ENCODE results near the gene CCNYL1. TPM values are rescaled to one million over a fixed set of nuclear protein-coding genes. Genes with fewer than 3 reads are reported as not detected.
A peak's percentile ranks its signal among the peaks of the same experiment; 100 is the strongest.

Gene CCNYL1
- total RNA-seq, 1 experiment from 2014 or later, result 40.7 TPM

DNA sequence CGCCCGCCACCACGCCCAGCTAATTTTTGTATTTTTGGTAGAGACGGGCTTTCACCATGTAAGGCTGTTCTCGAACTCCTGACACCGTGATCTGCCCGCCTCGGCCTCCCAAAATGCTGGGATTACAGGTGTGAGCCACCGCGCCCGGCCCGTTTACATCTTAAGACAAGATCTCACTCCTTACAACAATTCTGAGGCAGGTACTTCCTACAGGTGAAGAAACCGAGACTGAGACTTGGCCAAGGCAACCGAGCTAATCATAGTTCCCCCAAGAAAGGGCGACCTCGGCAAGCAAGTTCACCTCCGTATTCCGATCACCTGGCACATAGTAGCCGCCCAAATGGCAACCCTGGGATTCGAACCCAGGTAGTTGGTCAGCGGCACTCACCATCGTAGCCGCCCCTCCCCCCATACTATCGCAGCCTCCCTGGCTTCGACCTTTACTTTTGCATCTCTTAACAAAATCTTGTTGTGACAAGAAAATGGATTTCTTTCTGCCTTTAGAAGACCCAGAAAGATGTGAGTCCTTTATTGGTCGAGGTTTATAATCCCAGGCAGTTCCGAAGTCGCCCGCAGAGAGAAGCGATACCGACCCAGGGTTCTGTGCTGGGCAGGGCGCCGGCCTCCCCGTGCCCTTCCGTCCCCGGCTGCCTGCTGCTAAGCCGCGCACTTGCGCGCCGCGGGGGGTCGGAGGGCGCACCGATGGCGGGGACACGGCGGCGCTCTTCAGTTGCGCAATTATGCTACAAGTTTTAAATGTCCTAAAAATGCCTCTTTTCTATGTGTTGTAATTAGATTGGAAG lies 59.4 kb downstream of the CCNYL1 start:
- intact Hi-C loops (cut with micrococcal nuclease; ENCODE audit: unreplicated experiment), result no loop called here
- no TSS peak for BruUV-seq (replicated peaks)
- Histone ChIP-seq H3K4me3 (ENCODE audit: low read depth, low read length) (no peak overlapping the region; the same call in 1 of the 2 replicates), H3K36me3 (ENCODE audit: control insufficient read depth, insufficient read depth, low read length) (peaks cover 9% of the 10 kb centered on the region), H3K4me1 (peaks cover 60% of the 10 kb centered on the region), H3K9me3 (no peaks in the 10 kb centered on the region), H3K27me3 (replicated peaks; ENCODE audit: control insufficient read depth, insufficient read depth, low read length) (no peaks in the 10 kb centered on the region)
- no peaks in the 10 kb centered on the region for H3K27me3 Mint-ChIP-seq (ENCODE audit: insufficient read depth, unreplicated experiment)
- peak overlapping the region; percentile 88 for H3K27ac Mint-ChIP-seq (ENCODE audit: unreplicated experiment)
- ChIA-PET CTCF (interaction anchor here (0.8 to 1.6 kb wide), 6 partner anchors 14 to 127 kb away, joined by 3 to 5 read pairs (median 3); no protein-coding TSS in a partner anchor), POLR2A (interaction anchor here (1.3 kb wide), 1 partner anchor 49 kb away, joined by 8 read pairs; no protein-coding TSS in a partner anchor)
- peaks cover 41% of the 10 kb centered on the region for H3K4me1 Mint-ChIP-seq (ENCODE audit: low read depth, unreplicated experiment)
- H3K9me3 Mint-ChIP-seq (ENCODE audit: unreplicated experiment), result no peaks in the 10 kb centered on the region
- DNase-seq, result no peak
- peak overlapping the region; percentile 96 for H3K4me3 Mint-ChIP-seq (ENCODE audit: unreplicated experiment)
- TF ChIP-seq, protein P1, sequence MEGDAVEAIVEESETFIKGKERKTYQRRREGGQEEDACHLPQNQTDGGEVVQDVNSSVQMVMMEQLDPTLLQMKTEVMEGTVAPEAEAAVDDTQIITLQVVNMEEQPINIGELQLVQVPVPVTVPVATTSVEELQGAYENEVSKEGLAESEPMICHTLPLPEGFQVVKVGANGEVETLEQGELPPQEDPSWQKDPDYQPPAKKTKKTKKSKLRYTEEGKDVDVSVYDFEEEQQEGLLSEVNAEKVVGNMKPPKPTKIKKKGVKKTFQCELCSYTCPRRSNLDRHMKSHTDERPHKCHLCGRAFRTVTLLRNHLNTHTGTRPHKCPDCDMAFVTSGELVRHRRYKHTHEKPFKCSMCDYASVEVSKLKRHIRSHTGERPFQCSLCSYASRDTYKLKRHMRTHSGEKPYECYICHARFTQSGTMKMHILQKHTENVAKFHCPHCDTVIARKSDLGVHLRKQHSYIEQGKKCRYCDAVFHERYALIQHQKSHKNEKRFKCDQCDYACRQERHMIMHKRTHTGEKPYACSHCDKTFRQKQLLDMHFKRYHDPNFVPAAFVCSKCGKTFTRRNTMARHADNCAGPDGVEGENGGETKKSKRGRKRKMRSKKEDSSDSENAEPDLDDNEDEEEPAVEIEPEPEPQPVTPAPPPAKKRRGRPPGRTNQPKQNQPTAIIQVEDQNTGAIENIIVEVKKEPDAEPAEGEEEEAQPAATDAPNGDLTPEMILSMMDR (IDR thresholded peaks at IDR 0.05; ENCODE audit: insufficient read depth in 1 of 2, low read depth in 1 of 2, low read length in 1 of 2, severe bottlenecking in 1 of 2, unreplicated experiment in 1 of 2), result no peak
- peaks cover 52% of the 10 kb centered on the region for H3K36me3 Mint-ChIP-seq (ENCODE audit: insufficient read depth, unreplicated experiment)

DNA sequence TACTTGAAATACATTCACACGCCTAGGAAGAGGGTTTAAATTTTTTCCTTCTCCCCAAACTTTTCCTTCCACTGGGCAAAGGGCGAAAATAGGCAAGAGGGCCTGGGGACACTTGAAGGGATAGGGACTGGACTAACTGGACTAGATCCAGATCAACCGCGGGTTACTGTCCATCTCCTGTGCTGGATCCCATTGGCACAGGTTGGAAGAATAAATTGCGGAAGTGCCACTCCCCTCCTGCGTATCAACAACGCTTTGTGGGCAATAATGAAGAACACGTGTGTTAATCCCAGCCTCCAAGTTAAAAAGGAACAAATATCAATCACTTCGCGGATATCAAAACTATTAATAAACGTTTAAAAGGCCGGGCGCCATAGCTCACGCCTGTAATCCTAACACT lies 60.0 kb downstream of the CCNYL1 start:
- Mint-ChIP-seq H3K27me3 (ENCODE audit: insufficient read depth, unreplicated experiment) (no peaks in the 10 kb centered on the region), H3K36me3 (ENCODE audit: insufficient read depth, unreplicated experiment) (peaks cover 46% of the 10 kb centered on the region), H3K4me1 (ENCODE audit: low read depth, unreplicated experiment) (peaks cover 41% of the 10 kb centered on the region), H3K4me3 (ENCODE audit: unreplicated experiment) (no peak overlapping the region), H3K9me3 (ENCODE audit: unreplicated experiment) (no peaks in the 10 kb centered on the region), H3K27ac (ENCODE audit: unreplicated experiment) (peak overlapping the region; percentile 88)
- no TSS peak for BruUV-seq (replicated peaks)
- Histone ChIP-seq H3K4me3 (ENCODE audit: low read depth, low read length) (no peak overlapping the region), H3K4me1 (peaks cover 57% of the 10 kb centered on the region), H3K27me3 (replicated peaks; ENCODE audit: control insufficient read depth, insufficient read depth, low read length) (no peaks in the 10 kb centered on the region), H3K9me3 (no peaks in the 10 kb centered on the region), H3K36me3 (ENCODE audit: control insufficient read depth, insufficient read depth, low read length) (peaks cover 7% of the 10 kb centered on the region)
- intact Hi-C loops (cut with micrococcal nuclease; ENCODE audit: unreplicated experiment), result no loop called here
- ChIA-PET CTCF (no interaction called here), POLR2A (no interaction called here)
- no peak for DNase-seq
- TF ChIP-seq, protein P1 (IDR thresholded peaks at IDR 0.05; ENCODE audit: insufficient read depth in 1 of 2, low read depth in 1 of 2, low read length in 1 of 2, severe bottlenecking in 1 of 2, unreplicated experiment in 1 of 2), result no peak

DNA sequence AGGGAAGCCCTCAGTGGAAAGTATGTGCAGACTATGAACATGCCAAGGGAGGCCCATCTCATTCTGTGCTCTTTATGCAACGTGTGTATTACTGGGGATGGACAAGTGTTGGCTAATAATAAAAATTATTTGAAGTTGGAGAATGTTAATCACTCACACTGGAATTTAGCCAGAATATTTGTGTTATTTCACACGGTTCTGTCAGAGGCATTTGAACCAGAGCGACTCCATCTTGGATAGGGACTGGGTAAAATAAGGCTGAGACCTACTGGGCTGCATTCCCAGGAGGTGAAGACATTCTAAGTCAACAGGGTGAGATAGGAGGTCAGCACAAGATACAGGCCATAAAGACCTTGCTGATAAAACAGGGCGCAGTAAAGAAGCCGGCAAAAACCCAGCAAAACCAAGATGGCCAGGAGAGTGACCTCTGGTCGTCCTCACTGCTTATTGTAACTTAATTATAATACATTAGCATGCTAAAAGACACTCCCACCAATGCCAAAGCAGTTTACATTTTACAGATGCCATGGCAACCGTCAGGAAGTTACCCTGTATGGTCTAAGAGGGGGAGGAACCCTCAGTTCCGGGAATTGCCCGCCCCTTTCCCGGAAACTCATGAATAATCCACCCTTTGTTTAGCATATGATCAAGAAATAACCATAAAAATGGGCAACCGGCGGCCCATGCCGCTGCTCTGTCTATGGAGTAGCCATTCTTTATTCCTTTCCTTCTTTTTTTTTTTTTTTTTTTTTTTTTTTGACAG lies 60.8 kb downstream of the CCNYL1 start:
- H3K4me3 Mint-ChIP-seq (ENCODE audit: unreplicated experiment), result no peak overlapping the region
- BruUV-seq (replicated peaks), result no TSS peak
- H3K4me3 ChIP-seq (ENCODE audit: low read depth, low read length), result no peak overlapping the region
- peak; percentile 40 to 70 for DNase-seq
- H3K4me1 ChIP-seq, result peaks cover 48% of the 10 kb centered on the region
- ChIA-PET POLR2A (no interaction called here), CTCF (no interaction called here)
- intact Hi-C loops (cut with micrococcal nuclease; ENCODE audit: unreplicated experiment), result no loop called here
- no peaks in the 10 kb centered on the region for H3K9me3 ChIP-seq
- H3K27me3 Mint-ChIP-seq (ENCODE audit: insufficient read depth, unreplicated experiment), result no peaks in the 10 kb centered on the region
- H3K36me3 Mint-ChIP-seq (ENCODE audit: insufficient read depth, unreplicated experiment), result peaks cover 37% of the 10 kb centered on the region
- H3K27ac Mint-ChIP-seq (ENCODE audit: unreplicated experiment), result peak overlapping the region; percentile 88
- H3K4me1 Mint-ChIP-seq (ENCODE audit: low read depth, unreplicated experiment), result peaks cover 37% of the 10 kb centered on the region
- H3K36me3 ChIP-seq (ENCODE audit: control insufficient read depth, insufficient read depth, low read length), result peaks cover 4% of the 10 kb centered on the region
- H3K27me3 ChIP-seq (replicated peaks; ENCODE audit: control insufficient read depth, insufficient read depth, low read length), result no peaks in the 10 kb centered on the region
- no peaks in the 10 kb centered on the region for H3K9me3 Mint-ChIP-seq (ENCODE audit: unreplicated experiment)
- TF ChIP-seq, protein P1 (IDR thresholded peaks at IDR 0.05; ENCODE audit: insufficient read depth in 1 of 2, low read depth in 1 of 2, low read length in 1 of 2, severe bottlenecking in 1 of 2, unreplicated experiment in 1 of 2), result no peak

All from Caco-2 (cell line).